ENCODE data around the gene EHBP1L1. TPM values are rescaled to one million over a fixed set of nuclear protein-coding genes. Genes with fewer than 3 reads are reported as not detected.

EHBP1L1 gene
- total RNA-seq, 4 donors from 2014 or later: 40.5 to 71.0 (median 57.3) TPM

GRCh38 chr11:65617990-65618751, 42.3 kb downstream of the EHBP1L1 start:
- intact Hi-C loops (cut with DNase I; ENCODE audit: low total_unique reads): no loop called here
- TF ChIP-seq CTCF (IDR thresholded peaks at IDR 0.05): no peak
- no peak for TF ChIP-seq POLR2A (IDR thresholded peaks at IDR 0.05)
- no peak for DNase-seq (ENCODE audit: low spot score in 2 of 2)
- H3K4me3 ChIP-seq (ENCODE audit: low read depth, poor library complexity, severe bottlenecking): no peak overlapping the region
- WGBS, 2 donors: 95% methylated on average over 21 to 33 of the region's 33 CpGs

DNA sequence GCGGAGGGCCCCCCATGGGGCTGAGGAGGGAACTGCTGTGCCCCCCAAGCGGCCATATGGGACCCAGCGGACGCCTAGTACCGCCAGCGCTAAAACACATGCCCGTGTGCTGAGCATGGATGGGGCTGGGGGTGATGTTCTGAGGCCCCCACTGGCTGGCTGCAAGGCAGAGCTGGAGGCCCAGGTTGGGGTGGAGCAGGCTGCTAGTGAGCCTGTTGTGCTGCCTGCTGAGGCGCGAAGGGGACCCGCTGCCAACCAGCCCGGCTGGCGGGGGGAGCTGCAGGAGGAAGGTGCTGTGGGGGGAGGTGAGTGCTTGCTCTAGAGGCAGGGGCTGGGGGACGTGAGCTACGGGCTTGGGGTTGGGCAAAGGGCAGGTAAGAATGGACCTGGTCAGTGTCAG, 42.9 kb downstream of the EHBP1L1 start:
- no peak overlapping the region for H3K4me3 ChIP-seq (ENCODE audit: low read depth, poor library complexity, severe bottlenecking)
- TF ChIP-seq CTCF (IDR thresholded peaks at IDR 0.05): no peak
- no peak for TF ChIP-seq POLR2A (IDR thresholded peaks at IDR 0.05)
- intact Hi-C loops (cut with DNase I; ENCODE audit: low total_unique reads): no loop called here
- WGBS, 2 donors: 90 to 95% methylated on average over 14 of the region's 14 CpGs
- no peak for DNase-seq (ENCODE audit: low spot score in 2 of 2)

GRCh38 chr11:65619281-65619928, 43.6 kb downstream of the EHBP1L1 start:
- no peak overlapping the region for H3K4me3 ChIP-seq (ENCODE audit: low read depth, poor library complexity, severe bottlenecking)
- TF ChIP-seq CTCF (IDR thresholded peaks at IDR 0.05): no peak
- TF ChIP-seq POLR2A (IDR thresholded peaks at IDR 0.05): no peak
- intact Hi-C loops (cut with DNase I; ENCODE audit: low total_unique reads): no loop called here
- no peak for DNase-seq (ENCODE audit: low spot score in 2 of 2)
- WGBS, 2 donors: 93 to 95% methylated on average over 21 to 22 of the region's 29 CpGs

GRCh38 chr11:65620666-65621065, 44.8 kb downstream of the EHBP1L1 start:
- DNase-seq (ENCODE audit: low spot score in 2 of 2): no peak
- intact Hi-C loops (cut with DNase I; ENCODE audit: low total_unique reads): no loop called here

DNA sequence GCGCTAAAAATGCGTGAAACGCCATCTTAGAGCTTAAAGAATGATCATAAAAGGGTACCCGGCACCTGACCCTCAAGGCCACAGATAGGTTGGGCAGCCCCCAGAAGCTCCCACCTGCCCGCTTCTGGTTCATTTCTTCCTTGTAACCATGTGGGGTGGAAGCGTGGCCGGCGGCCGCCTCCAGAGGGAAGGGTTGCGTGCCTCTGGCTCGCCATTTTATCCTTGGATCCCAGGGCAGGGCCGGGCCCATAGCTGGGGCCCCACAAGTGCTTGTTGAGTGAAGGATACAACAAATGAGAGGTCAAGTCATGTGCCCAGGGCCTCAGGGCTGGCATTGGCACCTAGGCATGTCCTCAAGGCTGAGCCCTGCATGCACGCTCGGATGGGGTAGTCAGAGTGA, 45.6 kb downstream of the EHBP1L1 start:
- intact Hi-C loops (cut with DNase I; ENCODE audit: low total_unique reads): no loop called here
- 92 to 97% methylated on average over 14 of the region's 14 CpGs for WGBS, 2 donors
- TF ChIP-seq POLR2A (IDR thresholded peaks at IDR 0.05): no peak
- TF ChIP-seq CTCF (IDR thresholded peaks at IDR 0.05): no peak
- DNase-seq (ENCODE audit: low spot score in 2 of 2): no peak
- H3K4me3 ChIP-seq (ENCODE audit: low read depth, poor library complexity, severe bottlenecking): no peak overlapping the region

More at GRCh38 chr11:65620666-65621065, 44.8 kb downstream of the EHBP1L1 start:
- TF ChIP-seq POLR2A (IDR thresholded peaks at IDR 0.05) (no peak), CTCF (IDR thresholded peaks at IDR 0.05) (no peak)
- 89 to 91% methylated on average over 16 of the region's 19 CpGs for WGBS, 2 donors
- no peak overlapping the region for H3K4me3 ChIP-seq (ENCODE audit: low read depth, poor library complexity, severe bottlenecking)

Measured in lower leg skin (tissue), 4 donors.